ENCODE measurements around the gene PRX.
"Not testable (repeated sequence)": the region's sequence is repeated elsewhere in the genome, so short reads cannot be mapped to it uniquely, and the experiment has no call there.

PRX gene

GRCh38 chr19:40389404-40390083 lies 23.6 kb downstream of the PRX start:
- DNase-seq = no peak

DNA sequence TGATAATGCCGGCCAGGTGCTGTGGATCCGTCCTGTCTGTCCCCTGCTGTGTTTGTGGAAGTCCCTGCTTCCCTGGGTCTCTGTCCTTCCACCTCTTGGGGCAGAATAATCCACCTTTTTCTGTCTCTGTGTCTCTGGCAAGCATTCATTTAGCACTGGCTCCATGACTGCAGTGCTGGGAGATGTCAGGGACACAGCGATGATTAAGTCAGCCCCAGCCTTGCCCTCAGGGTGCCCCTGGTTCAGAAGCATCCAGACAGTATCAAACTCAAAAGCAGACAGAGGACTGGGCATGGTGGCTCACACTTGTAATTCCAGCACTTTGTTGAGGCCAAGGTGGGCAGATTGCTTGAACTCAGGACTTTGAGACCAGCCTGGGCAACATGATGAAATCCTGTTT lies 24.7 kb downstream of the PRX start:
- no peak for DNase-seq

DNA sequence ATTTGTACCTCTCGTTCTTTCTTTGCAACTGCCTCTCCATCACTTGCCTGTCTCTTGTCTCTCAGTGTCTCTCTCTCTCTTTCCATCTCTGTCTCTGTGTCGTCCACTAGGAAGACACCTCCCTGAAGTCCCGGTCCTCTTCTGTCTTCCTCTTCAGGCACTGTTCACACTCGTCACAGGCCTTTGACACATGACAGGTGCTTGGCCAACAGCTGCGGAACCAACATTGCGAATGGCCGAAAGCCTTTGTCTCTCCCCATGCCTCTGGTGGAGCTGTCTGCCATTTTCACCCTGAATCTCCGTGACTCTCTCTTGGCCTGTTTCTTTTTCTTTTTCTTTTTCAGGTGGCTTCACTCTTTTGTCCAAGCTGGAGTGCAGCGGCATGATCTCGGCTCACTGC lies 26.0 kb downstream of the PRX start:
- DNase-seq = no peak

- no peak for DNase-seq
These were observed 29.4 kb downstream of the PRX start for GRCh38 chr19:40383668-40384248.

- DNase-seq = no peak
These were observed 31.9 kb downstream of the PRX start for GRCh38 chr19:40381321-40381720.

DNA sequence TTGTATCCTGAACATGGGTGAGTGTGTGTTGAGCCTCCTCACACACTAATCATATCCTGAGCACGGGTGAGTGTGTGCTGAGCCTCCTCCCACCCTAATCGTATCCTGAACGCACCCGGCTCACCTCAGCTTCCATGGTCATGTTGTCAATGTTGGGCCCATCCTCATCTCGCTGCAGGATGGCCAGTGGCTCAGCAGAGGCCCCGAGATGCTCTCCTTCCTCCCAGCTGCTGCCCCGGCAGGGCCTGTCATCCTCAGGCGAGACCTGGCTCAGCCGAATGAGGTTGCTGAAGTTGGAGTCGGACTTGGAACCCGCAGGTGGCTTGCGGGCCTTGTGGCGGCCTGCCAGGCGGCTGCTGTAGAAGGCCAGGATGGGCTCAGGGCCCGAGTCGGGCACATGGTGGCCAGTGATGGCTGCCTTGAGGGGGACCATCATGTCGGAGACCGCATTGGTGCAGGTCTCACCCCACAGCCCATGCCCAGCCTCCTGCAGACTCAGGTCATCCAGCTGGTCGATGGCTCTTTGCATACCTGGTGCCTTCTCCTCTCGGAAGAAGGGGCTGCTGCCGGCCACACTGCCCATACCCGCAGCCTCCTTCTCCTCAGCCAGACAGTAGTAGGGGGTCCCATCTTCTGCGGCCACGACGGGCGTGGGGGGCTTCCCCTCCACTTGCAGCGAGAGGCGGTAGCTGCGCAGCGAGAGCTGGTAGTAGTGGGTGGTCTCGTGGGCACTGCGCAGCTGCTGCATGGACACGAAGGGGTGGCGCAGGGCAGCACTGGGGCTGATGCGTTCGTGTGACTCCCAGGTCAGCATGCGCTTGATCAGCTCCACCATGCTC lies 32.8 kb downstream of the PRX start:
- no peak for DNase-seq

GRCh38 chr19:40379446-40380198 lies 33.6 kb downstream of the PRX start:
- DNase-seq = no peak

DNA sequence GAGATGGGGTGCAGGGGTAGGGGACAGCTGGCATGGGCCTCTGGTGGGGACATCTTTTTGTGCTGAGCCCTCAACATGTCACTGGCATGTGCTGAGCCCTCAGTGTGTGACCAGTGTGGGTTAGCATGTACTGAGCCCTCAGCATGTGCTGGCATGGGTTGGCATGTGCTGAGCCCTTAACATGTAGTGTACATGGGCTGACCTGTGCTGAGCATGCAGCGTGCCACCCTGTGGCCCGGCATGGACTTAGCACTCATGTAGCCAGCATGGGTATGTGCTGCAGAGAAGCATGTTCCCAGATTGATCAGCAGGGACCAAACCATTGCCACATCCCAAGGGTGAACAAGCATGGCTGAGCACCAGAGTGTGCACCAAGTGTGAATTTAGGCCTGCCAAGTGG lies 34.7 kb downstream of the PRX start:
- no peak for DNase-seq

GRCh38 chr19:40377876-40378385 lies 35.2 kb downstream of the PRX start:
- no peak for DNase-seq

- no peak for DNase-seq
These were observed 36.8 kb downstream of the PRX start for GRCh38 chr19:40376286-40376862.

DNA sequence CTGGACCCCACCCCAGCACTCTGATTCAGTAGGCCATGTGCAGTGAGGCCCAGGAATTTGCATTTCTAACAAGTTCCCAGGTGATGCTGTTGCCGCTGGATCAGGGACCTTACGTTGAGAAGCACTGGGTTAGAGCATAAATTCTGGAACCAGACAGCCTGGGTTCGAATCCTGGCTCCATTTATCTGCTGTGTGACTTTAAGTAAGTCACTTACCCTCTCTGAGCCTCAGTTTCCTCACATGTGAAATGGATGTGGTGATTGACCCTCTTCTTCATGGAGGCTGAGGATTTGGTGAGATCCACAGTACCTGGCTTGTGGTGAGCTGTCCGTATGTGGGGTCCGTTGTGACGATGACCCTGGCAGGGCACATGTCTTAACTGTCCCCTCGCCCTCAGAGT lies 39.1 kb downstream of the PRX start:
- DNase-seq = no peak

GRCh38 chr19:40371802-40372122 lies 41.4 kb downstream of the PRX start:
- no peak for DNase-seq

- no peak for DNase-seq
These were observed 42.0 kb downstream of the PRX start for GRCh38 chr19:40370997-40371801.

GRCh38 chr19:40370253-40370652 lies 42.9 kb downstream of the PRX start:
- not testable (repeated sequence) for DNase-seq

DNA sequence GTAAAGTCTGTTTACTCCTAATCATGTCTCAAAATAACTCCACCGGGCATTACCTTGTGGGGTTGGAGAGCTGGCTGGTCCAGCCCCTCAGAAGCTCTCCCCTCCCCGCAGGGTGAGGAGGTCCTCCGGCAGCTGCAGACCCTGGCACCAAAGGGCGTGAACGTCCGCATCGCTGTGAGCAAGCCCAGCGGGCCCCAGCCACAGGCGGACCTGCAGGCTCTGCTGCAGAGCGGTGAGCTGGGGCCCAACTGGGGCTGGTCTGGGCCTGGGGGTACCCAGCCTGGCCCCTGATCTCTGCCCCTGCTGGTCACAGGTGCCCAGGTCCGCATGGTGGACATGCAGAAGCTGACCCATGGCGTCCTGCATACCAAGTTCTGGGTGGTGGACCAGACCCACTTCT lies 43.4 kb downstream of the PRX start:
- no peak for DNase-seq

GRCh38 chr19:40367577-40368434 lies 45.4 kb downstream of the PRX start:
- DNase-seq = no peak

GRCh38 chr19:40366697-40367561 lies 46.2 kb downstream of the PRX start:
- no peak for DNase-seq

DNA sequence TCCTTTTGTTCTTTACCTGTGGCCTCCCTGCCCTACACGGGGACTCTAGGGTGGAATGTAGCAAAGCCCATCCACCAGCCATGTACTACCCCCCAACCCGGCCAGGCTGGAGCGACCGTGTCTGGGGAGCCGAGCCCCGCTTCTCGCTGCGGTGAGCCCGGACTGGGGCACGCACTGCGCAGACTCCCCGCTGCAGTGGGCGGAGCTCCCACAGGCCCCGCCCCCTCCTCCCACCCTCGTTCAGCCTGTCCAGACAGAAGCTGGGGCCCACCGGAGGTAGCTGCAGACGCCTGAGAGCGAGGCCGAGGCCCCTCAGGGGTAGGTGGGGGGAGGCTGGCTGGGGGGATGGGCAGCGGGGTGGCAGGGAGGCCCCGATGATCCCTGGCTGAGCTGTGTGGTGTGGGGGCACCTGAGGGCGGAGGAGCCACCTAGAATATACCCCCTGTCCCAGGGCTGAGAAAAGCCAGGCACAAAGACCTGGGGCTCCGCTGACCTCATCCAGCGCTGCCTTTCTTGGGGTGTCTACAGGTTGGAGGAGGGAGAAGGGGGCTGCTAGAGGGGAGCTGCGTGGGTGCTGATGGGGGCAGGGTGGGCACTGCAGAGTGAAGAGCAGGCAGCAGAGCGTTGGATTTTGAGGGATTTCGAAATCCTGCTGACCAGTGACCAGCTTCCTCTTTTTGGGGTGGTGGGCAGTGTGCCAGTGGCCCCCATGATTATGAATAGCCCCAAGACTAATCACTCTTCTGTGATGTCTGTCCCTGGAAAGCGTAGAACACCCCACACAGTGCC lies 47.4 kb downstream of the PRX start:
- no peak for DNase-seq

DNA sequence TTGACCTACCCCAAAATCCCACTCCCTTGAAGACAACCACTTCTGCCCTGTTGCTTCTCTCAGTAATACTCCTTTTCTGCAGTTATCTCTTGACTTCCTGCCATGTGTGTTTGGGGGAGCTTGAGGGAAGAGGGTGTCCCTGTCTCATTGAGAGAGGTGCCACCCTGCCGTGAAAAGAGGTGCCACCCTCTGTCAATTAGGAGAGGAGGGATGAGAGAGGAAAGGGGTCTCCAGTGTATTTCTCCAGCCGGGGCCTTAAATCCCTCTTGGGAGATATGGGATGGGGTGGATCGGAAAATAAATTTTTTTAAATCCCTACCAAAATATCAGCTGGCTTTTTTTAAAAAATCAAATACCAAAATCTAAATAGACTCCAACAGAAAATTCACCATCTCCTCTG lies 48.2 kb downstream of the PRX start:
- DNase-seq = no peak
